Dendritic cell treated with granulocyte-macrophage colony-stimulating factor and Interleukin-4, amounts not matched to agents 40 ng/mL and 50 ng/mL, for 4 days (primary cell): ENCODE data around the gene PDLIM4.

Experiments
- H3K27ac Mint-ChIP-seq: one replicate; pipeline ENCODE4 v1.8.0; 2022; ENCODE audit warnings: mild to moderate bottlenecking, mixed read lengths
- H3K27me3 Mint-ChIP-seq: one replicate; pipeline ENCODE4 v1.8.0; 2022; ENCODE audit warnings: mild to moderate bottlenecking, mixed read lengths
- H3K36me3 Mint-ChIP-seq: one replicate; pipeline ENCODE4 v1.8.0; 2022; ENCODE audit warnings: low read depth, mixed read lengths
- H3K4me1 Mint-ChIP-seq: one replicate; pipeline ENCODE4 v1.8.0; 2022; ENCODE audit warnings: low read depth, mixed read lengths
- H3K4me3 Mint-ChIP-seq: one replicate; pipeline ENCODE4 v1.8.0; 2022; ENCODE audit warnings: mild to moderate bottlenecking, moderate library complexity, mixed read lengths
- H3K9me3 Mint-ChIP-seq: one replicate; pipeline ENCODE4 v1.8.0; 2022; ENCODE audit warnings: mixed read lengths
- intact Hi-C: fragments of 100-400 bp; cut with micrococcal nuclease; formaldehyde crosslinking; loops from one replicate; pipeline ENCODE4 v1.15.0; 2022

The PDLIM4 gene

GRCh38 chr5:132233811-132234683, 23.4 kb upstream of the PDLIM4 start:
- Mint-ChIP-seq H3K27ac (no peak overlapping the region), H3K27me3 (peaks cover 24% of the 10 kb centered on the region), H3K4me1 (peaks cover 11% of the 10 kb centered on the region), H3K4me3 (no peak overlapping the region), H3K9me3 (no peaks in the 10 kb centered on the region), H3K36me3 (no peaks in the 10 kb centered on the region)
- intact Hi-C loops, result loop anchor here (10.0 kb wide), 1 partner anchor 169 kb away; the partner anchor contains the start of gene IL3

- no peaks in the 10 kb centered on the region for H3K9me3 Mint-ChIP-seq
- intact Hi-C loops, result loop anchor here (10.0 kb wide), 1 partner anchor 170 kb away; the partner anchor contains the start of gene IL3
- peaks cover 18% of the 10 kb centered on the region for H3K27me3 Mint-ChIP-seq
- peaks cover 10% of the 10 kb centered on the region for H3K4me1 Mint-ChIP-seq
- H3K36me3 Mint-ChIP-seq, result no peaks in the 10 kb centered on the region
- no peak overlapping the region for H3K4me3 Mint-ChIP-seq
- no peak overlapping the region for H3K27ac Mint-ChIP-seq
Measured at GRCh38 chr5:132234684-132235062, 22.8 kb upstream of the PDLIM4 start.

DNA sequence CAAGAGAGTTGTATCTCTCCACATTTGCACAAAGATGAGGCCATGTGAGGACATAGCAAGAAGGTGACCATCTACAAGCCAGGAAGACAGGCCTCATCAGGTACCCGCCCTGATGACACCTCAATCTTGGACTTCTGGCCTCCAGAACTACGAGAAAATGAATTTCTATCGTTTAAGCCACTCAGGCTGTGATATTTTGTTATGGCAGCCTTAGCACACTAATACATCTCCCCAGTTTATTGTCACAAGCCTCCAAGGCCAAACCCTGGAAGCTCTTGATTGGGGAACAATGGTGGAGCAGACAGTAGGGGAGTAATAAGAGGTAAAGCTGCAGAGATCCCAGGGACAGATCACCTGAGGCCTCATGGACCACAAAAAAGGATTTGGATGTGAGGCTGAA, 22.2 kb upstream of the PDLIM4 start:
- Mint-ChIP-seq H3K4me3 (no peak overlapping the region), H3K36me3 (no peaks in the 10 kb centered on the region), H3K9me3 (no peaks in the 10 kb centered on the region), H3K27me3 (peaks cover 12% of the 10 kb centered on the region), H3K4me1 (peaks cover 5% of the 10 kb centered on the region), H3K27ac (no peak overlapping the region)
- intact Hi-C loops, result loop anchor here (10.0 kb wide), 1 partner anchor 171 kb away; the partner anchor contains the start of gene IL3

DNA sequence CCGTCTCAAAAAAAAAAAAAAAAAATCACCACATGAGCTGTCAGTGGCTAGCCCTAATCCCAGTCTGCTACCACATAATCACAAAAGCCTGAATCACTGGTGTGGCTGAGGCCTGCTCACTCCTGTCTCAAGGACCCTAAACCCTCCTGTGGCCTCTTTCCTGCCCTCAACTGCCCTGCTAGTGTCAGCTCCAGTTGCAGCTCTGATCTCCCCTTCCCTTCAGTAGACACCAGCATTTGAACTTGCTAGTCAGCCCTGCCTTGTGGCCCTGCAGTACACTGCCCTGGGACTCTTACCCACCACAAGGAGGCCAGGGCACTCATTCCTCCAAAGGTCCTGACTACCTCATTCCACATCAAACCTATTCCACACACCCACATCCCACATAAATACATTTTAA, 20.4 kb upstream of the PDLIM4 start:
- Mint-ChIP-seq H3K36me3 (no peaks in the 10 kb centered on the region), H3K4me1 (peaks cover 5% of the 10 kb centered on the region), H3K9me3 (no peaks in the 10 kb centered on the region), H3K27me3 (peaks cover 3% of the 10 kb centered on the region), H3K4me3 (no peak overlapping the region), H3K27ac (no peak overlapping the region)
- intact Hi-C loops, result loop anchor here (10.0 kb wide), 1 partner anchor 172 kb away; the partner anchor contains the start of gene IL3

- intact Hi-C loops, result loop anchor here (10.0 kb wide), 1 partner anchor 173 kb away; the partner anchor contains the start of gene IL3
- H3K4me1 Mint-ChIP-seq, result peaks cover 5% of the 10 kb centered on the region
Measured at GRCh38 chr5:132237670-132238069, 19.8 kb upstream of the PDLIM4 start.

DNA sequence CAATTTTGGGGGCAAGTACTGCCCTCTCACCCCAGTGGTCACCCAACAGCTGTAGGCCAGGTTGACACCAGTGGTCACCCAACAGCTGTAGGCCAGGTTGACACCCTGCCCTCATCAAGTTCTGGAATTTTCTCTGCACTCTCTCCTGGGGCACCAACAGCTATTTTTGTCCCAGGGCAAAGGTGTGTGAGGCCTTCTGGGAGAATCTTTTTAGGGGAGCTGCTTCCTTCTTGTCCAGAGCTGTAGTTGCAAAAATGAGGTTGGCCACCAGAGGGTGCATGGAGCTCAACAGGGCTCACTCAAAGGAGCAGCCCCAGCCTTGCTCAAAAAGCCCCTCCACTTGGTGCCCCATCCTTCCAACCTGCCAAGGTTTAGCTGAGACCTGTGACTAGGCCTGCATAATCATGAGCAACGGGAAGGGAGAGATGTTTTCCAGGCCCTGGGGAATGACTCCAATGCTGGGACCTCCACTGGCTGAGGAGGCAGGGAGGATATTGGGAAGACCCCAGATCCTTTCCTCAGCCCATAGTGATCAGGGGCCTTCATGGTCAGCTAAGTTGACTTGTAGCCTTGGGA, 19.2 kb upstream of the PDLIM4 start:
- peaks cover 5% of the 10 kb centered on the region for H3K4me1 Mint-ChIP-seq
- no peaks in the 10 kb centered on the region for H3K36me3 Mint-ChIP-seq
- H3K27ac Mint-ChIP-seq, result no peak overlapping the region
- peaks cover 4% of the 10 kb centered on the region for H3K27me3 Mint-ChIP-seq
- intact Hi-C loops, result loop anchor here (10.0 kb wide), 1 partner anchor 173 kb away; the partner anchor contains the start of gene IL3
- H3K4me3 Mint-ChIP-seq, result no peak overlapping the region
- peaks cover under 1% of the 10 kb centered on the region for H3K9me3 Mint-ChIP-seq

More at GRCh38 chr5:132237670-132238069, 19.8 kb upstream of the PDLIM4 start:
- Mint-ChIP-seq H3K4me3 (no peak overlapping the region), H3K36me3 (no peaks in the 10 kb centered on the region), H3K27me3 (peaks cover 2% of the 10 kb centered on the region), H3K9me3 (no peaks in the 10 kb centered on the region), H3K27ac (no peak overlapping the region)

- no peak overlapping the region for H3K27ac Mint-ChIP-seq
- intact Hi-C loops, result loop anchor here (10.0 kb wide), 1 partner anchor 174 kb away; the partner anchor contains the start of gene IL3
- peaks cover 6% of the 10 kb centered on the region for H3K27me3 Mint-ChIP-seq
- H3K4me1 Mint-ChIP-seq, result peaks cover 5% of the 10 kb centered on the region
- H3K4me3 Mint-ChIP-seq, result no peak overlapping the region
- H3K9me3 Mint-ChIP-seq, result peaks cover 8% of the 10 kb centered on the region
- H3K36me3 Mint-ChIP-seq, result no peaks in the 10 kb centered on the region
Measured at GRCh38 chr5:132238901-132239500, 18.5 kb upstream of the PDLIM4 start.

GRCh38 chr5:132239776-132240175, 17.7 kb upstream of the PDLIM4 start:
- Mint-ChIP-seq H3K36me3 (no peaks in the 10 kb centered on the region), H3K4me3 (no peak overlapping the region), H3K9me3 (peaks cover 15% of the 10 kb centered on the region), H3K27me3 (peaks cover 8% of the 10 kb centered on the region), H3K4me1 (peaks cover 5% of the 10 kb centered on the region), H3K27ac (no peak overlapping the region)
- intact Hi-C loops, result loop anchor here (10.0 kb wide), 1 partner anchor 175 kb away; the partner anchor contains the start of gene IL3

DNA sequence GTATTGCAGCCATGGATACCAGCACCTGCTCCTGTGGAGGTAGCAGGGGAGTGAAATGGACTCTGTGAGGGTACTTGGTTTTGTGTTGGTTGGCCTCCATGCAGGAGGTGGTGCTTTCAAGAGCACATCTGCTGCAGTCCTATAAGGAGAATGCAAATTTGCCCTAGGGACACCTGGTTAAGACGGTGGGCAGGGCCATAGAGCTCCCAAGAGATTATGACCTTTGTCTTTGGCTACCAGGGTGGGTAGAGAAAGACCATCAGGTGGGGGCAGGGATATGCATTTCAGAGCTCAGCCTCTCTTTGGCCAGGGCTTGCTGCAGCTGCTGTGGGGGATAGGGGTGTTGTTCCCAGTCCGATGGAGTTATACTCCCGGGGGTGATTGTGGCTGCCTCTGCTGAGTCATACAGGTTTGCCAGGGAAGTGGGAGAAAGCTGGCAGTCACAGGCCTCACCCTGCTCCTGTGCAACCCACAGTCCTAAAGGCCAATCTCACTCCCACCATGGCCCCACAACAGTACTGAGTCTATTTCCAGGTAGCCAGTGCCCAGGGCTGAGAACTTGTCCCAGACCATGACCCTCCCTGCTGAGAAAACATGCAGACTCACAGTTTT, 14.0 kb upstream of the PDLIM4 start:
- Mint-ChIP-seq H3K9me3 (peaks cover 31% of the 10 kb centered on the region), H3K4me3 (no peak overlapping the region), H3K36me3 (no peaks in the 10 kb centered on the region), H3K27me3 (peaks cover 13% of the 10 kb centered on the region), H3K27ac (no peak overlapping the region), H3K4me1 (peaks cover 5% of the 10 kb centered on the region)
- intact Hi-C loops, result no loop called here

- H3K4me3 Mint-ChIP-seq, result no peak overlapping the region
- no peaks in the 10 kb centered on the region for H3K36me3 Mint-ChIP-seq
- peaks cover 3% of the 10 kb centered on the region for H3K4me1 Mint-ChIP-seq
- intact Hi-C loops, result no loop called here
- H3K27me3 Mint-ChIP-seq, result peaks cover 17% of the 10 kb centered on the region
- no peak overlapping the region for H3K27ac Mint-ChIP-seq
- peaks cover 31% of the 10 kb centered on the region for H3K9me3 Mint-ChIP-seq
Measured at GRCh38 chr5:132245593-132245992, 11.9 kb upstream of the PDLIM4 start.

DNA sequence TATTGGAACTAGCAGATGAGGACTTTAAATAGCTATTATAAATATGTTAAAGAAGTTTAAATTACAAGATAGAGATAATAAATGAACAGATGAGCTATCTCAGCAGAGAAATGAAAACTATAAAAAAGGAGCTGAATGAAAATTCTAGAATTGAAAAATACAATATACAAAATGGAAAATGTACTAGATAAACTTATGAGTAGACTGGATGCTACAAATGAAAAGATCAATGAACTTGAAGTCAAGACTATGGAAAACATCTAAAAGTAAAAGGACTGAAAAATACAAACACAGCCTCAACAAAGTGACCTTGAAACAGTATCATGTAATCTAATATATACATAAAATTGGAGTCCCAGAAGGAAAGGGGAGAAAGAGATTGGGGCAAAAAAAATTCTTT, 10.7 kb upstream of the PDLIM4 start:
- H3K36me3 Mint-ChIP-seq, result no peaks in the 10 kb centered on the region
- H3K4me3 Mint-ChIP-seq, result no peak overlapping the region
- intact Hi-C loops, result no loop called here
- H3K27ac Mint-ChIP-seq, result no peak overlapping the region
- H3K9me3 Mint-ChIP-seq, result peaks cover 31% of the 10 kb centered on the region
- peaks cover 15% of the 10 kb centered on the region for H3K4me1 Mint-ChIP-seq
- H3K27me3 Mint-ChIP-seq, result peaks cover 19% of the 10 kb centered on the region

DNA sequence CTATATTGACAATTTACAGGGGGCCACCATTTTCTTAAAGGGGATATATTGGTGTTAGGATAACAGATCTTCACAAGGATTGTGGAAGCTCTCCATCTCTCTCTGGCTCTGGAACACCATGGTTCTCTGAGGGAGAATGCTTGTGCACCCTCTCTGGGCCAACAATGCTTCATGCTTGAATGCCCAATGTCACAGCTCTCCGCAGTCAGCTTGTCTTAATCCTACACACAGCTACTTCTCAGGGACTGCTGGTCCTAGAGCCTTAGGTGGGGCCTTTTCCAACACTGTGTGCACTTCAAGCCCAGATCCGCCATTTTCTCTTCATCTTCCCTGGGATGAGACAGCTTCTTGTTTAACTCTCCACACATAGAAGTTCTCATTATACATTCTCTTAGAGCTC, 6.9 kb upstream of the PDLIM4 start:
- Mint-ChIP-seq H3K4me1 (peaks cover 21% of the 10 kb centered on the region), H3K4me3 (no peak overlapping the region), H3K9me3 (peaks cover 14% of the 10 kb centered on the region), H3K27me3 (peaks cover 21% of the 10 kb centered on the region), H3K27ac (peak overlapping the region; percentile 72), H3K36me3 (no peaks in the 10 kb centered on the region)
- intact Hi-C loops, result no loop called here

GRCh38 chr5:132251220-132251725, 6.2 kb upstream of the PDLIM4 start:
- peak overlapping the region; percentile 72 for H3K27ac Mint-ChIP-seq
- H3K36me3 Mint-ChIP-seq, result no peaks in the 10 kb centered on the region
- peaks cover 7% of the 10 kb centered on the region for H3K9me3 Mint-ChIP-seq
- intact Hi-C loops, result no loop called here
- H3K4me1 Mint-ChIP-seq, result peaks cover 21% of the 10 kb centered on the region
- H3K4me3 Mint-ChIP-seq, result no peak overlapping the region
- peaks cover 25% of the 10 kb centered on the region for H3K27me3 Mint-ChIP-seq
